C4-2B (cell line): Measurements from ENCODE around the gene BEGAIN.
"Not testable (repeated sequence)": the region's sequence is repeated elsewhere in the genome, so short reads cannot be mapped to it uniquely, and the experiment has no call there.

Experiments used
- H3K27ac ChIP-seq: fragments of 450-650 bp; 2 replicates; pipeline ENCODE4 v1.5.1; 2017
- CTCF ChIP-seq: fragments of 450-650 bp; conservative IDR thresholded peaks from 2 replicates; pipeline ENCODE4 v1.5.1; 2017; ENCODE audit warnings: mild to moderate bottlenecking
- ZFX ChIP-seq: fragments of 450-650 bp; IDR thresholded peaks from 2 replicates; pipeline ENCODE4 v1.6.1; 2017

BEGAIN gene

DNA sequence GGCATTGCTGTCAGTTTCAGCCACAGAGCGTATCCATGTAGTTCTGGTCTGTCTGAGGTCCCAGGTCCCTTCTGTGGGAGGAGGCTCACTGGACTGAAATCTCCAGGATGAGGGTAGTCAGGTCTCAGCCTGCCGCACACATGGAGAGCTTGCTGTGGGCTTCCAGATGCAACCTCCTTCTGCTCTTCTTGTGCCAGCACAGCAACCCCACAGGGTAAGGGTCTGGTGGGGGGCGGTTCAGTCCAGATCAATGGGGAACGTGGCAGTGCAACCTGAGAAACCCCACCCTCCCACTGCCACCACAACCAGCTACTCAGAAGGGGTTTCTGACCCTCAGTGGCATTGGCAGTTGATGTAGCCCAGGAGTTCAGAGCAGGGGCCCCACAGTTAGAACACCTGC is 61.2 kb downstream of the BEGAIN start:
- TF ChIP-seq ZFX: no peak
- no peak for TF ChIP-seq CTCF
- H3K27ac ChIP-seq: no peak overlapping the region

DNA sequence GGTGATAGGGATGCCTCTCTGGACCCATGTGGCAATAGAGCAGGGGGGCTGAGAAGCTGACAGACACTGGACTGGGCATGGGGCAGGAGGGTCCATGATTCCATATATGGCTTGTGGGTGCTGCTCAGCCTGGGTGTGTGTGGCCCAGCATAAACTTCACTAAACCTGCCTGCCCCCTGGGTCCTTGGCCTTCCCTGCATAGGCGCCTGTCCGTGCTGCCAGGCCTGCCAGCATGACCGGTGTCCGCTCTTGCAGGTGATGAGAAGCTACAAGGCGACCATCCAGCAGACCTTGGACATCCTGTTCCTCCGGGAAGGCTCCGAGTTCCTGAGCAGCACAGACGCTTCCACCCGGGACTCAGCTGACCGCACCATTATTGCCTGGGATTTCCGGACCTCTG is 61.6 kb downstream of the BEGAIN start:
- no peak overlapping the region for H3K27ac ChIP-seq
- TF ChIP-seq CTCF (no peak), ZFX (no peak)

DNA sequence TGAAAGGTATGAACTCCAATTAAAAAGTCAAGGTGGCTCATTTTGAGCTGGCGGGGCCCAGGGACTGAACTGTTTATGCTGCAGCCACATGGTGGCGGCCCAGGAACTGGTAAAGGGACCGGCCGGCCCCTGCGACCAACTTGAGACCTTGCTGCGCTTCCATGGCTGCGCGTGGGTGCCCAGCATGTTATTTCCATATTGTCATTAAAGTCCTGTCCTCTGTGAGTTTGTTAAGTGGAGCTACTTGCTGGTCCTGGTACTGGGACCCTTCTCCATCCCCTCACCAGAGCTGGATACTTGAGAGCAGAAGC is 62.3 kb downstream of the BEGAIN start:
- H3K27ac ChIP-seq: no peak overlapping the region
- TF ChIP-seq ZFX (no peak), CTCF (no peak; the same call in 1 of the 2 replicates)

DNA sequence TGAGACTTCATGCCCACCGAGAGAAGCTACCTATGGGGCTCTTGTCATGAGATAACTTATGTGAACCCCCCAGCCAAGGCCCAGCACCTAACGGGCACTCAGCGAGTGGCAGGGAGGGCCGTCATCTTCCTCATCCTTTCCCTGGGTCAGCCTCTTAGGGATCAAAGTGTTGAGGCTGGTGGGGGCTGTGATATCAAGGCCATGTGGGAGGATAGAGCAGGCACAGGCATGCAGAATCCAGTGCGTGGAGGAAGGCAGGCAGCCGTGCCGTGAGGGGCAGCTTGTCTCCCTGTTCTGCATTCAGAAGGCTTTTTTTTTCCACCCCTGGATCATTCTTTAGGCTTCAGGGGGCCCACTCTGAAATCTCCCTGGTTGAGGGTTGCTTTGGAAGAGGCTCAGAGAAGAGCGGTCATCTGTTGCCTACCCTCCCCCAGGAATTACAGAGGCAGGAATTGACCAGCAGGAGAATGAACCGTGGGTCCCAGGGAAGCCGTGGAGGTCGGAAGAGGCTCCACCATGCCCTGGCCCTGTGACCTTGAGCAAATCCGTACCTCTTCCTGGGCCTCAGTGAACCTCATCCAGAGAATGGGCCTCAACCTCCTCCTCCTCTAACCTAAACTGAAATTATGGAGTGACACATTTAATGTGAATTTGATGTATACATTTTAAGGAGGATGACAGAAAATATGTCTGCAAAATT is 62.8 kb downstream of the BEGAIN start:
- TF ChIP-seq ZFX: no peak
- no peak for TF ChIP-seq CTCF
- no peak overlapping the region for H3K27ac ChIP-seq

DNA sequence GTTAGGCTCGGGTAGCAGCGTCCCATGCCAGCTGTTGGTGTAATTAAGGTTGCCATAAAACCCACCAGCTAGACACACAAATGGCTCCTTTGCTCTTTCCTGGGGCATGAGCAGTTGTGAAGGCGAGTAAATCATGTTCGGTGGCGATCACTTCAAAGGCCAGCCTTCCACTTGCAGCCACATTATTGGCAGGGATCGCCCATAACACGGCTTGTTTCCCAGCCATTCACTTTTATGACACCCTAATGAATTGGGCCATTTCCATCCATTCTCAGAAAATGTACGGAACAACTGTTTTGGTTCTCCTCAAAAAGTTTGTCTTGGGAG is 63.4 kb downstream of the BEGAIN start:
- TF ChIP-seq ZFX (no peak), CTCF (no peak)
- no peak overlapping the region for H3K27ac ChIP-seq

GRCh38 chr14:100523131-100523842 is 63.9 kb downstream of the BEGAIN start:
- no peak overlapping the region for H3K27ac ChIP-seq
- TF ChIP-seq ZFX: no peak
- TF ChIP-seq CTCF: no peak

DNA sequence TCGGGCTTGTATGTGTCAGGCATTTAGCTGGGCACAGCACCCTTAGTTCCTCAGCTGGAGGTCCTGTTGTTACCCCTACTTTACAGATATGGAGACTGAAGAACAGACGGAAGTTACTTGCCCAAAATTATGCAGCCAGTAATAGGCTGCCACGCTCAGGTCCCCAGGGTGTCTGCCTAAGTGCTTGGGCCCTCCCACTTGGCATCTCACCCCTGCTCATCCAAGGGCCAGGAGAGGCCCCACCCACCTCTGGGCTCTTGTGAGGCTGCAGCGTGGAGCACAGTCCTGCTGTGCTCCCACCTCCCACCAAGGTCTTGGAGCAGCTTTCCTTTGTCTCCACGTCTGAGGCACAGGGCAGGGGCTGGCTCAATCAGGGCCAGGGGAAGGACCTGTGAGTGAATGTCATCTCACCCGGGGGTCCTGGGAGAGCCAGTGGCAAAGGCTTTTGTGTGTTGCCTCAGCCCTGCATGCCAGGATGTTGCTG is 64.6 kb downstream of the BEGAIN start:
- no peak for TF ChIP-seq ZFX
- TF ChIP-seq CTCF: no peak
- no peak overlapping the region for H3K27ac ChIP-seq

DNA sequence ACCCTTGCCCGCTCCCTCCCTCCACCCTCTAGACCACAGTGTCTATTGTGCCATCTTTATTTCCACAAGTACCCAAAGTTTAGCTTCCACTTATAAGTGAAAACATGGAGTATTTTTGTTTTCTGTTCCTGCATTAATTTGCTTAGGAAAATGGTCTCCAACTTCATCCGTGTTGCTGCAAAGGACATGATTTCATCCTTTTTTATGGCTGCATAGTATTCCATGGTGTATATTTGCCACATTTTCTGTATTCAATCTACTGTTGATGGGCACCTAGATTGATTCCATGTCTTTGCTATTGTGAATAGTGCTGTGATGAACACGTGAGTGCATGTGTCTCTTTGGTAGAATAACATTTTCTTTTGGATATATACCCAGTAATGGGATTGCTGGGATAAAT is 81.2 kb downstream of the BEGAIN start:
- not testable (repeated sequence) for H3K27ac ChIP-seq
